Nephron (organoid): Measurements from ENCODE around the gene EGR4.

Experiments
- H3K27ac Mint-ChIP-seq, 3 experiments: 2 replicates each; pipeline ENCODE4 v1.8.0; 2020; ENCODE audit warnings: mixed read lengths in 3 of 3, mild to moderate bottlenecking in 2 of 3, moderate library complexity in 1 of 3
- H3K27me3 Mint-ChIP-seq: 2 replicates; pipeline ENCODE4 v1.8.0; 2021; ENCODE audit warnings: low read depth, mild to moderate bottlenecking, moderate library complexity, mixed read lengths
- H3K36me3 Mint-ChIP-seq: 2 replicates; pipeline ENCODE4 v1.8.0; 2020; ENCODE audit warnings: low read depth, mixed read lengths
- H3K4me1 Mint-ChIP-seq: 2 replicates; pipeline ENCODE4 v1.8.0; 2020; ENCODE audit warnings: mixed read lengths
- H3K4me3 Mint-ChIP-seq, 3 experiments: 2 replicates each; pipeline ENCODE4 v1.8.0; 2020; ENCODE audit warnings: mild to moderate bottlenecking in 3 of 3, mixed read lengths in 3 of 3, moderate library complexity in 2 of 3
- H3K9me3 Mint-ChIP-seq: 2 replicates; pipeline ENCODE4 v1.8.0; 2020; ENCODE audit warnings: mixed read lengths
- TF ChIP-seq, protein P1 (sequence below), 3 experiments: fragments of 200-600 bp; sonication (generic); IDR thresholded peaks; one replicate each; pipeline ENCODE4 v1.5.0; 2021; ENCODE audit warnings: antibody characterized with exemption in 3 of 3; ENCODE audit not compliant: unreplicated experiment in 3 of 3

EGR4 gene

DNA sequence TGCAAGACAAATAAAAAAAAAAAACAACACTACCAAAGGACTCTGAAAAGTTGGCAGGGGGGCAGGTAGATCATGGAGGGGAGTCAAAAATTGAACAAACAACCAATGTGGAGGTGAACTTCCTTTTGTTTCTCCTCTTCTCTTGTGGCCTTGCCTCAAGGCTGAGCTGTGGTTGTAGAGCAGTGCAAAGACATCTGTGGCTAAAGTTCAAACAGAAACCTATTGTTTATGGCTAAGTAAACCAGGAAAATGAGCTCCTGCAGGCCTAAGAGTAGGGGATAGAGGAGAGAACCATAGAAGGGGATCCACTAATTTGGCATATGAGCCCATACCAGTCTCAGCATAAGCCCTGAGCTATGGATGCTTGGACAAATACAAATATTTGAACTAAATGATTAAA is 40.2 kb upstream of the EGR4 start:
- TF ChIP-seq, protein P1, sequence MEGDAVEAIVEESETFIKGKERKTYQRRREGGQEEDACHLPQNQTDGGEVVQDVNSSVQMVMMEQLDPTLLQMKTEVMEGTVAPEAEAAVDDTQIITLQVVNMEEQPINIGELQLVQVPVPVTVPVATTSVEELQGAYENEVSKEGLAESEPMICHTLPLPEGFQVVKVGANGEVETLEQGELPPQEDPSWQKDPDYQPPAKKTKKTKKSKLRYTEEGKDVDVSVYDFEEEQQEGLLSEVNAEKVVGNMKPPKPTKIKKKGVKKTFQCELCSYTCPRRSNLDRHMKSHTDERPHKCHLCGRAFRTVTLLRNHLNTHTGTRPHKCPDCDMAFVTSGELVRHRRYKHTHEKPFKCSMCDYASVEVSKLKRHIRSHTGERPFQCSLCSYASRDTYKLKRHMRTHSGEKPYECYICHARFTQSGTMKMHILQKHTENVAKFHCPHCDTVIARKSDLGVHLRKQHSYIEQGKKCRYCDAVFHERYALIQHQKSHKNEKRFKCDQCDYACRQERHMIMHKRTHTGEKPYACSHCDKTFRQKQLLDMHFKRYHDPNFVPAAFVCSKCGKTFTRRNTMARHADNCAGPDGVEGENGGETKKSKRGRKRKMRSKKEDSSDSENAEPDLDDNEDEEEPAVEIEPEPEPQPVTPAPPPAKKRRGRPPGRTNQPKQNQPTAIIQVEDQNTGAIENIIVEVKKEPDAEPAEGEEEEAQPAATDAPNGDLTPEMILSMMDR (IDR thresholded peaks at IDR 0.05; ENCODE audit: unreplicated experiment in 3 of 3), result no peak
- H3K9me3 Mint-ChIP-seq, result peaks cover 8% of the 10 kb centered on the region
- no peaks in the 10 kb centered on the region for H3K36me3 Mint-ChIP-seq
- no peak overlapping the region for H3K4me3 Mint-ChIP-seq
- no peaks in the 10 kb centered on the region for H3K4me1 Mint-ChIP-seq
- H3K27me3 Mint-ChIP-seq, result no peaks in the 10 kb centered on the region
- no peak overlapping the region for H3K27ac Mint-ChIP-seq

- no peaks in the 10 kb centered on the region for H3K36me3 Mint-ChIP-seq
- TF ChIP-seq, protein P1 (IDR thresholded peaks at IDR 0.05; ENCODE audit: unreplicated experiment in 3 of 3), result no peak
- H3K4me3 Mint-ChIP-seq, result no peak overlapping the region
- H3K27ac Mint-ChIP-seq, result no peak overlapping the region
- no peaks in the 10 kb centered on the region for H3K4me1 Mint-ChIP-seq
- H3K9me3 Mint-ChIP-seq, result no peaks in the 10 kb centered on the region
- H3K27me3 Mint-ChIP-seq, result peaks cover 66% of the 10 kb centered on the region
Observed at GRCh38 chr2:73324126-73324725, 30.9 kb upstream of the EGR4 start.

DNA sequence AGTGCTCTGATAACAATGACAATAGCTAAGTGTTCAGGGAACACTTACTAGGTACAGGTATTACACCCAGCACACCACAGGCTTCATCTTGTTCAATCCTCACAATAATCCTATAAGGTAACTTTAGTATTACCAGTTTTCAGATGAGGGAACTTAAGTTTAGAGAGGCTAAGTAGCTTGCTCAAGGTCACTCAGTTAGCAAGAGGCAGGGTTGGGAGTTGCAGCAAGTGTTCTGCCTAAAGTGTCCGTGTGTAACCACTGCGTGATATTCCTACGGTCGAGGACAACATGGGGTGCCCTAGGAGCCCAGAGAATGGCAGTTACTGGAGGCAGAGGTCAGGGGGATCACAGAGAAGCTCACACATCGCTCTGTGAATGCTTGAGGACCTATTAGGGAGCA is 30.2 kb upstream of the EGR4 start:
- Mint-ChIP-seq H3K4me3 (no peak overlapping the region), H3K36me3 (no peaks in the 10 kb centered on the region), H3K27me3 (peaks cover 66% of the 10 kb centered on the region), H3K27ac (no peak overlapping the region), H3K9me3 (no peaks in the 10 kb centered on the region), H3K4me1 (no peaks in the 10 kb centered on the region)
- TF ChIP-seq, protein P1 (IDR thresholded peaks at IDR 0.05; ENCODE audit: unreplicated experiment in 3 of 3), result no peak

DNA sequence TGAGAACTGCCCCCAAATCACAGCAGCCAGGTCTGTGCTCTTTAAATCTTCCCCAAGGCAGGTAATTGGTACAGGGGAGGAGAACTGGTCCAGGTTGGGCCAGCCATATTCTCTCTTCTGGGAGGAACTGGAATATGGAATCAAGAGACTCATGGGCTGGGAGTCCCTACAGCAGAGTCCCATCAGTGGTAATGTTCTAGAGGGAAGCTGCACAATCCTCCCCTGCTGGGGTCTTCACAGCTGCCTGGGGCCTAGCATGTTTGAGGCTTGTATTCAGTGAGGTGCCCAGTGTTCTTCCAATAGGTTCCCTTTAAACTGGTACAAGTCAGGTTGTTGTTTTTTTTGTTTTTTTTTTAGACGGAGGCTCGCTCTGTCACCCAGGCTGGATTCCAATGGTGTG is 21.1 kb upstream of the EGR4 start:
- Mint-ChIP-seq H3K9me3 (no peaks in the 10 kb centered on the region), H3K4me3 (no peak overlapping the region), H3K27me3 (peaks cover 50% of the 10 kb centered on the region), H3K27ac (no peak overlapping the region), H3K4me1 (no peaks in the 10 kb centered on the region), H3K36me3 (no peaks in the 10 kb centered on the region)
- TF ChIP-seq, protein P1 (IDR thresholded peaks at IDR 0.05; ENCODE audit: unreplicated experiment in 3 of 3), result no peak

- peaks cover 61% of the 10 kb centered on the region for H3K27me3 Mint-ChIP-seq
- no peaks in the 10 kb centered on the region for H3K4me1 Mint-ChIP-seq
- H3K36me3 Mint-ChIP-seq, result no peaks in the 10 kb centered on the region
- H3K9me3 Mint-ChIP-seq, result no peaks in the 10 kb centered on the region
- H3K4me3 Mint-ChIP-seq, result no peak overlapping the region
- TF ChIP-seq, protein P1 (IDR thresholded peaks at IDR 0.05; ENCODE audit: unreplicated experiment in 3 of 3), result no peak
- H3K27ac Mint-ChIP-seq, result no peak overlapping the region
Observed at GRCh38 chr2:73307720-73308119, 14.4 kb upstream of the EGR4 start.

DNA sequence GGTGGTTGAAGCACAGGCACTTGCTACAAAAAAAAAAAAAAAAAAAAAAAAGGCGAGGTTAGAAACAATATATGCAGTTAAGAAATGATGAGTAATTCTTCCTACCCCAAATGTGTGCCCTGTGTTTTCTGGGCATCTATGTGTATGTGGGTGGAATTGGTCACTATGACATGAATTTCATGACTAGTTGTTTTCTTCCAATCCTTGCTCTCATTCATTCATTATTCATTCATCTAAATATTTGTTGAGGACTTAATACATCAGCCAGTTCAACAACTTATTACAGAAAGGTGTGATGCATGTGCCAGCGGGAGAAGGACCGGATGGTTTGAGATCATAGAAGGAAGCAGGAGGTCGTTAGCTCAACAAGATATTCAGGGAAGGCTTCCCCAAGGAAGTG is 8.3 kb upstream of the EGR4 start:
- TF ChIP-seq, protein P1 (IDR thresholded peaks at IDR 0.05; ENCODE audit: unreplicated experiment in 3 of 3), result no peak
- no peak overlapping the region for H3K4me3 Mint-ChIP-seq
- H3K36me3 Mint-ChIP-seq, result no peaks in the 10 kb centered on the region
- peaks cover 72% of the 10 kb centered on the region for H3K27me3 Mint-ChIP-seq
- no peaks in the 10 kb centered on the region for H3K4me1 Mint-ChIP-seq
- peaks cover 2% of the 10 kb centered on the region for H3K9me3 Mint-ChIP-seq
- no peak overlapping the region for H3K27ac Mint-ChIP-seq
